ENCODE measurements around the gene ANP32B.

ANP32B gene

GRCh38 chr9:97938081-97938644, 45.0 kb upstream of the ANP32B start, which contains the start of gene HEMGN:
Gene HEMGN (minus strand): TSS chr9:97938172. CDS start chr9:97938136, 36 bp downstream.
- Histone ChIP-seq H3K79me1 (replicated peaks; ENCODE audit: low read length, poor library complexity, severe bottlenecking) (no peaks in the 10 kb centered on the region), H2AK5ac (ENCODE audit: low read length, severe bottlenecking) (no peak within 1 kb of the TSS), H3K18ac (ENCODE audit: low read depth in 1 of 2, low read length in 2 of 2) (no peak within 1 kb of the TSS), H3K9ac (ENCODE audit: low read length) (no peak within 1 kb of the TSS), H2AFZ (ENCODE audit: low read depth, low read length) (no peak within 1 kb of the TSS), H3K27me3 (ENCODE audit: control insufficient read depth in 1 of 2, insufficient read depth in 1 of 2, low read length in 2 of 2) (peaks cover 68 to 71% of the 10 kb centered on the region in 2 experiments), H4K91ac (ENCODE audit: low read length) (no peak within 1 kb of the TSS), H3K14ac (ENCODE audit: low read length in 2 of 2) (no peak within 1 kb of the TSS), H3K4me2 (ENCODE audit: low read length, poor library complexity, severe bottlenecking) (no peak within 1 kb of the TSS), H2BK5ac (ENCODE audit: low read depth, low read length, poor library complexity, severe bottlenecking) (no peak within 1 kb of the TSS), H3K4me1 (ENCODE audit: control insufficient read depth, insufficient read depth, low read depth, low read length) (no peaks in the 10 kb centered on the region), H4K8ac (ENCODE audit: low read length) (no peak within 1 kb of the TSS), H2BK15ac (ENCODE audit: low read depth, poor library complexity, severe bottlenecking) (no peak within 1 kb of the TSS), H3K4me3 (ENCODE audit: insufficient read depth in 1 of 2, low read depth in 1 of 2, low read length in 2 of 2) (no peak within 1 kb of the TSS), H3K36me3 (ENCODE audit: control insufficient read depth in 1 of 2, insufficient read depth in 2 of 2, low read depth in 1 of 2, low read length in 2 of 2) (no peaks in the 10 kb centered on the region), H3K23ac (ENCODE audit: low read length in 2 of 2) (no peak within 1 kb of the TSS), H3K27ac (ENCODE audit: low read length, poor library complexity, severe bottlenecking) (no peak within 1 kb of the TSS), H2BK120ac (ENCODE audit: low read depth, low read length) (no peak within 1 kb of the TSS), H2BK12ac (ENCODE audit: low read length in 2 of 2) (no peak within 1 kb of the TSS), H3K4ac (ENCODE audit: low read depth in 1 of 2, low read length in 2 of 2) (no peak within 1 kb of the TSS), H3K9me3 (ENCODE audit: control insufficient read depth, low read length) (no peaks in the 10 kb centered on the region)
- no peak for DNase-seq
- 100% methylated on average over 2 of the region's 3 CpGs for WGBS

GRCh38 chr9:97940233-97940632, 42.9 kb upstream of the ANP32B start:
- H3K4ac ChIP-seq (ENCODE audit: low read depth in 1 of 2, low read length in 2 of 2), result no peak overlapping the region
- H2AFZ ChIP-seq (ENCODE audit: low read depth, low read length), result no peak overlapping the region
- H2BK120ac ChIP-seq (ENCODE audit: low read depth, low read length), result no peak overlapping the region
- no peaks in the 10 kb centered on the region for H3K4me1 ChIP-seq (ENCODE audit: control insufficient read depth, insufficient read depth, low read depth, low read length)
- no peak overlapping the region for H3K4me3 ChIP-seq (ENCODE audit: insufficient read depth in 1 of 2, low read depth in 1 of 2, low read length in 2 of 2)
- no peak for DNase-seq
- no peak overlapping the region for H2BK12ac ChIP-seq (ENCODE audit: low read length in 2 of 2)
- H3K23ac ChIP-seq (ENCODE audit: low read length in 2 of 2), result no peak overlapping the region
- peaks cover 72 to 78% of the 10 kb centered on the region in 2 experiments for H3K27me3 ChIP-seq (ENCODE audit: control insufficient read depth in 1 of 2, insufficient read depth in 1 of 2, low read length in 2 of 2)
- H3K79me1 ChIP-seq (replicated peaks; ENCODE audit: low read length, poor library complexity, severe bottlenecking), result no peaks in the 10 kb centered on the region
- H2AK5ac ChIP-seq (ENCODE audit: low read length, severe bottlenecking), result no peak overlapping the region
- no peaks in the 10 kb centered on the region for H3K36me3 ChIP-seq (ENCODE audit: control insufficient read depth in 1 of 2, insufficient read depth in 2 of 2, low read depth in 1 of 2, low read length in 2 of 2)
- no peak overlapping the region for H4K91ac ChIP-seq (ENCODE audit: low read length)
- H4K8ac ChIP-seq (ENCODE audit: low read length), result no peak overlapping the region
- H3K9ac ChIP-seq (ENCODE audit: low read length), result no peak overlapping the region
- H3K9me3 ChIP-seq (ENCODE audit: control insufficient read depth, low read length), result no peaks in the 10 kb centered on the region
- no peak overlapping the region for H3K4me2 ChIP-seq (ENCODE audit: low read length, poor library complexity, severe bottlenecking)
- no peak overlapping the region for H3K14ac ChIP-seq (ENCODE audit: low read length in 2 of 2)
- H3K27ac ChIP-seq (ENCODE audit: low read length, poor library complexity, severe bottlenecking), result no peak overlapping the region
- H3K18ac ChIP-seq (ENCODE audit: low read depth in 1 of 2, low read length in 2 of 2), result no peak overlapping the region
- H2BK5ac ChIP-seq (ENCODE audit: low read depth, low read length, poor library complexity, severe bottlenecking), result no peak overlapping the region
- H2BK15ac ChIP-seq (ENCODE audit: low read depth, poor library complexity, severe bottlenecking), result no peak overlapping the region

- H3K14ac ChIP-seq (ENCODE audit: low read length in 2 of 2), result no peak overlapping the region
- H2BK5ac ChIP-seq (ENCODE audit: low read depth, low read length, poor library complexity, severe bottlenecking), result no peak overlapping the region
- no peak overlapping the region for H3K4me2 ChIP-seq (ENCODE audit: low read length, poor library complexity, severe bottlenecking)
- DNase-seq, result no peak
- H3K9ac ChIP-seq (ENCODE audit: low read length), result no peak overlapping the region
- no peaks in the 10 kb centered on the region for H3K36me3 ChIP-seq (ENCODE audit: control insufficient read depth in 1 of 2, insufficient read depth in 2 of 2, low read depth in 1 of 2, low read length in 2 of 2)
- no peaks in the 10 kb centered on the region for H3K79me1 ChIP-seq (replicated peaks; ENCODE audit: low read length, poor library complexity, severe bottlenecking)
- no peak overlapping the region for H2BK120ac ChIP-seq (ENCODE audit: low read depth, low read length)
- H4K91ac ChIP-seq (ENCODE audit: low read length), result no peak overlapping the region
- no peak overlapping the region for H2AFZ ChIP-seq (ENCODE audit: low read depth, low read length)
- 50% methylated on average over 1 of the region's 3 CpGs for WGBS
- H2BK15ac ChIP-seq (ENCODE audit: low read depth, poor library complexity, severe bottlenecking), result no peak overlapping the region
- no peaks in the 10 kb centered on the region for H3K9me3 ChIP-seq (ENCODE audit: control insufficient read depth, low read length)
- H3K4me3 ChIP-seq (ENCODE audit: insufficient read depth in 1 of 2, low read depth in 1 of 2, low read length in 2 of 2), result no peak overlapping the region
- H3K27ac ChIP-seq (ENCODE audit: low read length, poor library complexity, severe bottlenecking), result no peak overlapping the region
- H3K4ac ChIP-seq (ENCODE audit: low read depth in 1 of 2, low read length in 2 of 2), result no peak overlapping the region
- H2AK5ac ChIP-seq (ENCODE audit: low read length, severe bottlenecking), result no peak overlapping the region
- H3K23ac ChIP-seq (ENCODE audit: low read length in 2 of 2), result no peak overlapping the region
- H3K18ac ChIP-seq (ENCODE audit: low read depth in 1 of 2, low read length in 2 of 2), result no peak overlapping the region
- H2BK12ac ChIP-seq (ENCODE audit: low read length in 2 of 2), result no peak overlapping the region
- H3K4me1 ChIP-seq (ENCODE audit: control insufficient read depth, insufficient read depth, low read depth, low read length), result no peaks in the 10 kb centered on the region
- peaks cover 67 to 73% of the 10 kb centered on the region in 2 experiments for H3K27me3 ChIP-seq (ENCODE audit: control insufficient read depth in 1 of 2, insufficient read depth in 1 of 2, low read length in 2 of 2)
- H4K8ac ChIP-seq (ENCODE audit: low read length), result no peak overlapping the region
Observed at GRCh38 chr9:97940741-97941140, 42.4 kb upstream of the ANP32B start.

GRCh38 chr9:97941323-97941722, 41.8 kb upstream of the ANP32B start:
- no peak overlapping the region for H3K4me3 ChIP-seq (ENCODE audit: insufficient read depth in 1 of 2, low read depth in 1 of 2, low read length in 2 of 2)
- 86% methylated on average over 1 of the region's 1 CpG for WGBS
- H3K4me2 ChIP-seq (ENCODE audit: low read length, poor library complexity, severe bottlenecking), result no peak overlapping the region

More at GRCh38 chr9:97941323-97941722, 41.8 kb upstream of the ANP32B start:
- Histone ChIP-seq H3K9ac (ENCODE audit: low read length) (no peak overlapping the region), H4K8ac (ENCODE audit: low read length) (no peak overlapping the region), H2BK120ac (ENCODE audit: low read depth, low read length) (no peak overlapping the region), H2BK5ac (ENCODE audit: low read depth, low read length, poor library complexity, severe bottlenecking) (no peak overlapping the region), H3K79me1 (replicated peaks; ENCODE audit: low read length, poor library complexity, severe bottlenecking) (no peaks in the 10 kb centered on the region), H3K14ac (ENCODE audit: low read length in 2 of 2) (no peak overlapping the region), H2AFZ (ENCODE audit: low read depth, low read length) (no peak overlapping the region), H3K23ac (ENCODE audit: low read length in 2 of 2) (no peak overlapping the region), H3K9me3 (ENCODE audit: control insufficient read depth, low read length) (no peaks in the 10 kb centered on the region), H3K18ac (ENCODE audit: low read depth in 1 of 2, low read length in 2 of 2) (no peak overlapping the region), H3K4ac (ENCODE audit: low read depth in 1 of 2, low read length in 2 of 2) (no peak overlapping the region), H2BK12ac (ENCODE audit: low read length in 2 of 2) (no peak overlapping the region), H2BK15ac (ENCODE audit: low read depth, poor library complexity, severe bottlenecking) (no peak overlapping the region), H3K27ac (ENCODE audit: low read length, poor library complexity, severe bottlenecking) (no peak overlapping the region), H3K36me3 (ENCODE audit: control insufficient read depth in 1 of 2, insufficient read depth in 2 of 2, low read depth in 1 of 2, low read length in 2 of 2) (no peaks in the 10 kb centered on the region), H2AK5ac (ENCODE audit: low read length, severe bottlenecking) (no peak overlapping the region), H4K91ac (ENCODE audit: low read length) (no peak overlapping the region), H3K27me3 (ENCODE audit: control insufficient read depth in 1 of 2, insufficient read depth in 1 of 2, low read length in 2 of 2) (peaks cover 61 to 67% of the 10 kb centered on the region in 2 experiments), H3K4me1 (ENCODE audit: control insufficient read depth, insufficient read depth, low read depth, low read length) (no peaks in the 10 kb centered on the region)
- DNase-seq, result no peak

All from mesenchymal stem cell (in vitro differentiated cells and primary cell).